Measurements from ENCODE around the gene IGFBP7.

Gene IGFBP7

GRCh38 chr4:57080781-57081650 lies 29.2 kb downstream of the IGFBP7 start:
- no peak for TF ChIP-seq POLR2A (IDR thresholded peaks at IDR 0.05; ENCODE audit: low read depth, low read length)
- FAIRE-seq (no peak), DNase-seq (ENCODE audit: insufficient read length, low spot score) (peak; percentile 23)

DNA sequence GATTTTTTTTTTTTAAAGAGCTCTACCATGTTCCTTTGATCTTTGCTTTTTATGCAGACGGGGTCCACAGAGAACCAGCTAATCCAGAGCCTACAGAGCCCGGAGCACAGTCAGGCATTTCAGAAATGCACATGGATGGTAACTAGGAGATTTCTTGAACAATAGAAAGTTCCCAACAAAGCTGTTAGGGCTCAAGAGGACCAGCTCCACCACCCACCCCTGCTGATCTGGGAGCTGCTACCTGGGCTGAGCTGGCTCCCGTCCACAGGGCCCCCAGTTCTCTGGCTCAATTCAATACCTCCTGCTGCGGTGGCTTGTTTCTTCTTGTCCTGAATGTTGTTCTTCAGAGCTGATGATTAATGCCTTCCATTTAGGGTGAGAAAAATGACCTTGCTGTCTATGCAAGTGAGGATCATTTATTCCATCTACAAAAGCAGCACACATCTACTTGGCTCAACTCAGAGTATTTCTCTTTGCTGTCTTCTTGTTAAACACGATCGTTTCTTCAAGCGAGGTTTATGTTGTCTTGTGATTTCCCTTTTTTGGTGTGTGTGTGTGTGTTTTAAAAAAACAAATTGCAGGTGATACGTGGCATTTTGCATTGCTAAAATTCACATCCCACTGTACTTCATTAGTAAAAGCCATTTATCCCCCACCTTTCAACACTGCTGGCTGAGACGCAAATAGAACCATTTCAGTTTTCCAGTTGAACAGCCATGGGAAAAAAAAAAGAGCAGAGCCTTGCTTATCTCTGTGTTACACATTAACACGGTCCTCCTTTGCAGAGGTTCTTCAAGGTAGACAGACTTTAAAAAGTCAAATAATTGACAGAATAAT lies 31.3 kb downstream of the IGFBP7 start:
- FAIRE-seq (no peak), DNase-seq (ENCODE audit: insufficient read length, low spot score) (no peak)
- no peak for TF ChIP-seq POLR2A (IDR thresholded peaks at IDR 0.05; ENCODE audit: low read depth, low read length)

- TF ChIP-seq POLR2A (IDR thresholded peaks at IDR 0.05; ENCODE audit: low read depth, low read length) = no peak
- no peak for FAIRE-seq
- no peak for DNase-seq (ENCODE audit: insufficient read length, low spot score)
Measured at GRCh38 chr4:57077550-57078343, 32.4 kb downstream of the IGFBP7 start.

DNA sequence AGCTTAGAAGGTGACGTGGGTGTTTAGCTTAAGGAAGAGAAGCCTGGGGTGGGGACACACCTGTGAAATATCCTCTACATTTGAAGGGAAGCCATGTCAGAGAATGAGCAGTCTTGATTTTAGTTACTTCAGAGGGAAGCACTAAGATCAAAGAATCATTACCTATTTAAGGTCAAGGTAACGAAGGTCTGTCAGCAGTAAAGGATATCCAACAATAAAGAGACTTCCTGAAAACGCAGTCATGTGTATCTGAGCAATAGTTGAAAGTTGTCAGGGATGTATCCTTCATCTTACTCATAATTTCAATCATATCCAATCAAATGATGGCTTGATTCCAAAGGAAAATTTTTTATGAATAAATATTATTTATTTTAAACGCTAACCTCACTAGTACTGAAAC lies 33.5 kb downstream of the IGFBP7 start:
- TF ChIP-seq POLR2A (IDR thresholded peaks at IDR 0.05; ENCODE audit: low read depth, low read length) = no peak
- FAIRE-seq (no peak), DNase-seq (ENCODE audit: insufficient read length, low spot score) (no peak)

DNA sequence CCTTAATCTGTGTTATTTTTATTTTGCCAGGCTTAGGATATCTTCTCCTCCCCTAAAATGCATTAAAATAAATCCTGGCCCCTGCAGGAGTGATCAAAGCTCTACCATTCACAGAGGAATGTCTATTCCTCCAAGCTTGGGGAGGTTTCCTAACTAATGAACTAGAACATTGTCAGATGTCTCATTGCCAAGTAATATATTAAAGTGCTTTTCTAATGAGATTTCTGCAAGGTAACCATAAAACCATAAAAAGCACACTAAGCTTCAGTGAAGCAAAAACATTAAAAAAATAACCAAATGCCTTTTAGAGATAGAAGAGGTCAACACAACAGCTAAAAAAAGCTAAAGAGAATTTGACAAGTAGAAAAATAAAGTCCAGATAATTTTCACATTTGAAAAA lies 34.8 kb downstream of the IGFBP7 start:
- DNase-seq (ENCODE audit: insufficient read length, low spot score) = no peak
- FAIRE-seq = no peak
- no peak for TF ChIP-seq POLR2A (IDR thresholded peaks at IDR 0.05; ENCODE audit: low read depth, low read length)

GRCh38 chr4:57074744-57075143 lies 35.4 kb downstream of the IGFBP7 start:
- TF ChIP-seq POLR2A (IDR thresholded peaks at IDR 0.05; ENCODE audit: low read depth, low read length) = no peak
- no peak for FAIRE-seq
- DNase-seq (ENCODE audit: insufficient read length, low spot score) = no peak

DNA sequence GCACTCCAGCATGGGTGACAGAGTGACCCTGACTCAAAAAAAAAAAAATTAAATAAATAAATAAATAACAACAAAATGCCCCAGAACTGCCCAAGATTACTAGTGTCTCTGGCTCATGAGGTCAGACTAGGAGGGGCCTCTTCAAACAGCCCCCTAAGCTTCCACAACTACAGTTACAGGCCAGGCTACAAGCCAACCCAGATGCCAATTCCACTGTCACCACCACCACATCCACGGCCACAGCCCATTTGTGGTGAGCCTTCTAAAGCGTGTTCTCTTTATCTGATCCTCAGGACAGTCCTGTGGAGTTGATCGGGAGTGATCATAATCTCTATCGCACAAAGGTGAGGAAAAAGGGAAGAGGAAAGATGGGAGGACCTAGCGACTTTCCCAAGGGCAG lies 36.6 kb downstream of the IGFBP7 start:
- no peak for FAIRE-seq
- no peak for DNase-seq (ENCODE audit: insufficient read length, low spot score)
- no peak for TF ChIP-seq POLR2A (IDR thresholded peaks at IDR 0.05; ENCODE audit: low read depth, low read length)

GRCh38 chr4:57071326-57071725 lies 38.9 kb downstream of the IGFBP7 start:
- no peak for DNase-seq (ENCODE audit: insufficient read length, low spot score)
- no peak for TF ChIP-seq POLR2A (IDR thresholded peaks at IDR 0.05; ENCODE audit: low read depth, low read length)
- no peak for FAIRE-seq

DNA sequence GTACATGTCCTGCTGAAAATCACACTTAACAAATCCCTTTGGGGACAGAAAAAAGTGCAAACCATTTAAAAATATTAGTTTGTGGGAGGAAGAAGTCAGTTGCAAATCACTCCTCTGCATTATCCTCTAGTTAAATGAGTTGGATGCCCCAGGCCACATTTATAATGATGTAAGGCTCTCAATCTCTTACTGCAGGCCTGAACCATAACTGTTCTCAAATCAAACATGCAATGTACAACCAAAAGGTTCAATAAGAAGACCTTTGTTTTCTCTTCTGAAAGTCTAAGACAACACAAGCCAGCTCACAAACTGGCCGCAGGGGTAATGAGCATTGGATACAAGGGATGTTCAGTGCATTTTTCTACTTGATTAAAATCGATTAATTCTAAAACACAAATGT lies 39.7 kb downstream of the IGFBP7 start:
- no peak for DNase-seq (ENCODE audit: insufficient read length, low spot score)
- TF ChIP-seq POLR2A (IDR thresholded peaks at IDR 0.05; ENCODE audit: low read depth, low read length) = no peak
- no peak for FAIRE-seq

DNA sequence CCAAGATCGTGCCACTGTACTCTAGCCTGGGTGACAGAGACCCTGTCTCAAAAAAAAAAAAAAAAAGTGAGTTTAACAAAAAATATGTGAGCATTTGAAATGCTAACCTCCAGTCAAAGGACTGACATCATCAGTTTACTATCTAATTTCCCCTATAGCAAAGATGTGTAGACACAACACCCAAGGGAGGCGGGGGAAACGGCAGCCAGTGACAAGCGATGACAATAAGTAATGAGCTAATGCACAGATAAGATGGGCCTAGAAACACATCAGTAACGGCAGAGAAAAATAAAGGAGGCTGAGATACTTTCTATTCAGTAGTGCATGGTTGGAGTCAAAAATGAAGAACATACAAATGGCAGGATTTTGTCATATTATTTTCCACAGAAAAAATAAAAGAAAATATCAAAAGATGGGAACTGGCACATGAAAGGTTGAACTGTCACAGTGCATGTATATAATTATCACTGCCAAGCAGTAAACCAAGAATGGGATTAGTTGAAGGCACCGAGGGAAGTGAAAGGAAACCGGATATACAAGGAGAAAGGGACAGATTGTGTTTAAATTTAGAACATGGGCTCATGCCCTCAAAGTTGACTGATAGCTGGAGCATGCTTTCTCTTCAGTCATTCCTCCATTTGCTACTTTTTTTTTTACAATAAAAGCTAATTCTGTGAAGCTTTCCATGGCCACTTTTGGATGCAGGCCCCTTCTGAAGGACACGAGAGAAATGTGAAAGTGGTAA lies 41.8 kb downstream of the IGFBP7 start:
- no peak for TF ChIP-seq POLR2A (IDR thresholded peaks at IDR 0.05; ENCODE audit: low read depth, low read length)
- DNase-seq (ENCODE audit: insufficient read length, low spot score) (no peak), FAIRE-seq (no peak)

DNA sequence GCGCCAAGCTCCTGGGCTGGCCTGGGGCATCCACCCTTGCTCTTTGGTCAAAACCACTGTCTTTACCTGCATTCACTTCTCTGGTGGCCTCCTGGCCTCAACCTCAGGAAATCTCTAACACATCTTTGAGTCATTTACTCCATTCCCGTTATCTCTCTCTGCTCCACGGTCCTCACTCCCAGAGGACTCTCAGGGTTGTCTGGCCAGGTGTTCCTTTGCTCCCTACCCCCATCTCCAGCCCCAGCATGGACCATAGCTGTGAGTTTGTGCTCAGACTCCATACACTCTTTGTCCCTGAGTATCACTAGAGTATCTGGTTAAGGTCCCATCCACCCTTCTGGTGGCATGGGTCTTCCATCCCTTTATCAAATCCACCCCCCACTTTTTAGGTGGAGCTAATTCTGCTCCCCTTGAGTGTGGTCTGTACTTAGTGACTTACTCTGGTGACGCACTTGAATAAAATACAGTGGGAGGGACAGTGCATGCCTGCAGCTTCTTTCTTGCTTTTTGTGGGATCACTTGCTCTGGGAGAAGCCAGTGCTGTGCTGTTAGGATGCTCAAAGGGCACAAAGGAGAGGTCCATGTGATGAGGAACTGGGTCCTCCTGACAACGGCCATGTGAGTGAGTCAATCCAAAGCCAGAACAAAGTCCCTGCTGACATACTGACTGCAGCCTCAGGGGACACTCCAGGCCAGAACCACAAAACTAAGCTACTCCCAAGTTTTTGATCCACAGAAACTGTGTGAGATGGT lies 44.3 kb downstream of the IGFBP7 start:
- DNase-seq (ENCODE audit: insufficient read length, low spot score) (no peak), FAIRE-seq (no peak)
- TF ChIP-seq POLR2A (IDR thresholded peaks at IDR 0.05; ENCODE audit: low read depth, low read length) = no peak

GRCh38 chr4:57064811-57065711 lies 45.1 kb downstream of the IGFBP7 start:
- DNase-seq (ENCODE audit: insufficient read length, low spot score) (peak; percentile 30), FAIRE-seq (no peak)
- no peak for TF ChIP-seq POLR2A (IDR thresholded peaks at IDR 0.05; ENCODE audit: low read depth, low read length)

Measured in H54 (cell line).